Measurements from ENCODE around the gene USP17L19. TPM values are rescaled to one million over a fixed set of nuclear protein-coding genes. Genes with fewer than 3 reads are reported as not detected.
"Not testable (repeated sequence)": the region's sequence is repeated elsewhere in the genome, so short reads cannot be mapped to it uniquely, and the experiment has no call there.

Gene USP17L19
- total RNA-seq, 1 donor from 2014 or later = not detected

DNA sequence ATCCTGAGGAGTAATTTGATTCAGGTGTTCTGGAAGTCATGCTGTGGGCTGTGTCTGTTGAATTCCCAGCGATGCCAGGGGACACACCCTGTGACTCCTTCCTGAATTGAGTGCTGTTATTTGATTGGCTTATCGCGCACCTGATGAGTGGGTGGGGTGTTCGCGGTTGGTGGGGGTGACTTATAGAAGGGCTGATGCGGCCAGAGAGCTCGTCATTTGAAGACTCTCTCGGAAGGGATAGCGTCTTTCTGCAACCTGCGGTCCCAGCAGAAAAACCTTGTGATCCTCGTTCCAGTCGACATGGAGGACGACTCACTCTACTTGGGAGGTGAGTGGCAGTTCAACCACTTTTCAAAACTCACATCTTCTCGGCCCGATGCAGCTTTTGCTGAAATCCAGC, 4.6 kb downstream of the USP17L19 start, which contains the start of gene USP17L20:
Gene USP17L20, plus strand, starts transcription at position 301 of the 400 bp plus-strand sequence. Its CDS starts 0 bp downstream, at position 301.
- not testable (repeated sequence) for H3K27me3 Mint-ChIP-seq (ENCODE audit: unreplicated experiment); H3K27ac Mint-ChIP-seq (ENCODE audit: unreplicated experiment); H3K9me3 Mint-ChIP-seq (ENCODE audit: unreplicated experiment); DNase-seq (ENCODE audit: extremely low spot score, unreplicated experiment); H3K4me1 Mint-ChIP-seq (ENCODE audit: unreplicated experiment); H3K36me3 Mint-ChIP-seq (ENCODE audit: unreplicated experiment); H3K4me3 Mint-ChIP-seq (ENCODE audit: unreplicated experiment)

DNA sequence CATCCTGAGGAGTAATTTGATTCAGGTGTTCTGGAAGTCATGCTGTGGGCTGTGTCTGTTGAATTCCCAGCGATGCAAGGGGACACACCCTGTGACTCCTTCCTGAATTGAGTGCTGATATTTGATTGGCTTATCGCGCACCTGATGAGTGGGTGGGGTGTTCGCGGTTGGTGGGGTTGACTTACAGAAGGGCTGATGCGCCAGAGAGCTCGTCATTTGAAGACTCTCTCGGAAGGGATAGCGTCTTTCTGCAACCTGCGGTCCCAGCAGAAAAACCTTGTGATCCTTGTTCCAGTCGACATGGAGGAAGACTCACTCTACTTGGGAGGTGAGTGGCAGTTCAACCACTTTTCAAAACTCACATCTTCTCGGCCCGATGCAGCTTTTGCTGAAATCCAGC, 9.4 kb downstream of the USP17L19 start, which contains the start of gene USP17L21:
Gene USP17L21, plus strand, starts transcription at position 301 of the 400 bp plus-strand sequence. Its CDS starts 0 bp downstream, at position 301.
- H3K4me3 Mint-ChIP-seq (ENCODE audit: unreplicated experiment); H3K27me3 Mint-ChIP-seq (ENCODE audit: unreplicated experiment); H3K27ac Mint-ChIP-seq (ENCODE audit: unreplicated experiment); H3K4me1 Mint-ChIP-seq (ENCODE audit: unreplicated experiment); DNase-seq (ENCODE audit: extremely low spot score, unreplicated experiment); H3K9me3 Mint-ChIP-seq (ENCODE audit: unreplicated experiment); H3K36me3 Mint-ChIP-seq (ENCODE audit: unreplicated experiment): not testable (repeated sequence)

DNA sequence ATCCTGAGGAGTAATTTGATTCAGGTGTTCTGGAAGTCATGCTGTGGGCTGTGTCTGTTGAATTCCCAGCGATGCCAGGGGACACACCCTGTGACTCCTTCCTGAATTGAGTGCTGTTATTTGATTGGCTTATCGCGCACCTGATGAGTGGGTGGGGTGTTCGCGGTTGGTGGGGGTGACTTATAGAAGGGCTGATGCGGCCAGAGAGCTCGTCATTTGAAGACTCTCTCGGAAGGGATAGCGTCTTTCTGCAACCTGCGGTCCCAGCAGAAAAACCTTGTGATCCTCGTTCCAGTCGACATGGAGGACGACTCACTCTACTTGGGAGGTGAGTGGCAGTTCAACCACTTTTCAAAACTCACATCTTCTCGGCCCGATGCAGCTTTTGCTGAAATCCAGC, 14.1 kb downstream of the USP17L19 start, which contains the start of gene USP17L22:
Gene USP17L22, plus strand, starts transcription at position 301 of the 400 bp plus-strand sequence. Its CDS starts 0 bp downstream, at position 301.
- H3K36me3 Mint-ChIP-seq (ENCODE audit: unreplicated experiment); H3K4me1 Mint-ChIP-seq (ENCODE audit: unreplicated experiment); H3K4me3 Mint-ChIP-seq (ENCODE audit: unreplicated experiment); H3K27me3 Mint-ChIP-seq (ENCODE audit: unreplicated experiment); H3K27ac Mint-ChIP-seq (ENCODE audit: unreplicated experiment); H3K9me3 Mint-ChIP-seq (ENCODE audit: unreplicated experiment); DNase-seq (ENCODE audit: extremely low spot score, unreplicated experiment): not testable (repeated sequence)

- H3K27me3 Mint-ChIP-seq (ENCODE audit: unreplicated experiment); H3K9me3 Mint-ChIP-seq (ENCODE audit: unreplicated experiment); H3K27ac Mint-ChIP-seq (ENCODE audit: unreplicated experiment); H3K36me3 Mint-ChIP-seq (ENCODE audit: unreplicated experiment); H3K4me1 Mint-ChIP-seq (ENCODE audit: unreplicated experiment); H3K4me3 Mint-ChIP-seq (ENCODE audit: unreplicated experiment): not testable (repeated sequence)
- DNase-seq (ENCODE audit: extremely low spot score, unreplicated experiment) = peak; percentile 90
These were observed 18.5 kb downstream of the USP17L19 start for GRCh38 chr4:9271719-9272118.

Other genes with a start within 250 kb of the USP17L19 start
- not detected in 2 replicates for gene FAM90A26, start 83.0 kb upstream of the USP17L19 start, total RNA-seq
- gene USP17L10, start 42.7 kb upstream of the USP17L19 start, total RNA-seq = not detected in 2 replicates
- not detected in 2 replicates for gene USP17L11, start 38.0 kb upstream of the USP17L19 start, total RNA-seq
- not detected in 2 replicates for gene USP17L12, start 33.2 kb upstream of the USP17L19 start, total RNA-seq
- gene USP17L13, start 28.5 kb upstream of the USP17L19 start, total RNA-seq = not detected in 2 replicates
- not detected in 2 replicates for gene USP17L15, start 19.0 kb upstream of the USP17L19 start, total RNA-seq
- gene USP17L17, start 9.5 kb upstream of the USP17L19 start, total RNA-seq = not detected in 2 replicates
- not detected in 2 replicates for gene USP17L18, start 4.7 kb upstream of the USP17L19 start, total RNA-seq
- gene USP17L20, start 4.7 kb downstream of the USP17L19 start, total RNA-seq = not detected in 2 replicates
- gene USP17L21, start 9.5 kb downstream of the USP17L19 start, total RNA-seq = not detected in 2 replicates
- not detected in 2 replicates for gene USP17L22, start 14.2 kb downstream of the USP17L19 start, total RNA-seq
- not detected in 2 replicates for gene USP17L24, start 71.8 kb downstream of the USP17L19 start, total RNA-seq
- gene USP17L25, start 76.5 kb downstream of the USP17L19 start, total RNA-seq = not detected in 2 replicates
- gene USP17L26, start 81.3 kb downstream of the USP17L19 start, total RNA-seq = not detected in 2 replicates
- gene USP17L5, start 86.0 kb downstream of the USP17L19 start, total RNA-seq = not detected in 2 replicates
- not detected in 2 replicates for gene USP17L27, start 90.8 kb downstream of the USP17L19 start, total RNA-seq
- not detected in 2 replicates for gene USP17L28, start 95.5 kb downstream of the USP17L19 start, total RNA-seq
- not detected in 2 replicates for gene USP17L29, start 100.3 kb downstream of the USP17L19 start, total RNA-seq
- not detected in 2 replicates for gene USP17L30, start 109.8 kb downstream of the USP17L19 start, total RNA-seq
- gene DEFB131A, start 191.0 kb downstream of the USP17L19 start, total RNA-seq = not detected in 2 replicates